HepG2 (cell line): Measurements from ENCODE around the gene NISCH. TPM values are rescaled to one million over a fixed set of nuclear protein-coding genes. Genes with fewer than 3 reads are reported as not detected.
A peak's percentile ranks its signal among the peaks of the same experiment; 100 is the strongest.

Experiments
- AGO2 ChIP-seq: fragments of 200-400 bp; formaldehyde crosslinking; optimal IDR thresholded peaks from 2 replicates; pipeline ENCODE3; 2017; ENCODE audit warnings: mild to moderate bottlenecking, low read depth, low read length, moderate library complexity
- ATAD3A ChIP-seq: sonication (generic); formaldehyde crosslinking; IDR thresholded peaks from 2 replicates; pipeline ENCODE4 v1.4.0; 2020; ENCODE audit warnings: missing genetic modification reagents
- DMAP1 ChIP-seq: IDR thresholded peaks from 2 replicates; pipeline ENCODE4 v1.6.1; 2016
- DNMT3B ChIP-seq: conservative IDR thresholded peaks from 2 replicates; pipeline ENCODE4 v1.6.1; 2016; ENCODE audit warnings: missing biosample characterization, control low read depth
- DZIP1 ChIP-seq: sonication (generic); formaldehyde crosslinking; IDR thresholded peaks from 2 replicates; pipeline ENCODE4 v1.5.0; 2020; ENCODE audit warnings: mild to moderate bottlenecking, missing genetic modification reagents
- E2F5 ChIP-seq: sonication (generic); formaldehyde crosslinking; conservative IDR thresholded peaks from 2 replicates; pipeline ENCODE4 v1.4.0; 2020; ENCODE audit warnings: missing genetic modification reagents
- ELK4 ChIP-seq: sonication (generic); formaldehyde crosslinking; IDR thresholded peaks from 2 replicates; pipeline ENCODE4 v1.9.0; 2021; ENCODE audit warnings: missing genetic modification reagents, borderline replicate concordance
- ERF ChIP-seq: IDR thresholded peaks from 2 replicates; pipeline ENCODE4 v1.6.1; 2018; ENCODE audit warnings: missing biosample characterization, missing genetic modification reagents
- GATAD2A ChIP-seq: IDR thresholded peaks from 2 replicates; pipeline ENCODE4 v1.6.1; 2016
- HDAC6 ChIP-seq: fragments of 200-600 bp; sonication (generic); IDR thresholded peaks from 2 replicates; pipeline ENCODE4 v1.7.0; 2017; ENCODE audit warnings: mild to moderate bottlenecking, antibody characterized with exemption, low read length, low read depth
- HMG20A ChIP-seq: IDR thresholded peaks from 2 replicates; pipeline ENCODE4 v1.6.1; 2016; ENCODE audit warnings: borderline replicate concordance
- IKZF5 ChIP-seq: IDR thresholded peaks from 2 replicates; pipeline ENCODE4 v1.6.1; 2018; ENCODE audit warnings: missing genetic modification reagents, mild to moderate bottlenecking, missing compliant biosample characterization
- KDM5B ChIP-seq: sonication (generic); formaldehyde crosslinking; IDR thresholded peaks from 2 replicates; pipeline ENCODE4 v1.4.0; 2020; ENCODE audit warnings: missing genetic modification reagents, mild to moderate bottlenecking, borderline replicate concordance
- MXD3 ChIP-seq: IDR thresholded peaks from 2 replicates; pipeline ENCODE4 v1.6.1; 2016; ENCODE audit warnings: mild to moderate bottlenecking, missing biosample characterization, missing genetic modification reagents
- NFE2L2 ChIP-seq: fragments of 150-350 bp; IDR thresholded peaks from 2 replicates; pipeline ENCODE4 v1.6.1; 2014; ENCODE audit warnings: low read length
- REXO4 ChIP-seq: sonication (generic); formaldehyde crosslinking; IDR thresholded peaks from 2 replicates; pipeline ENCODE4 v1.8.0; 2022; ENCODE audit warnings: missing genetic modification reagents, mild to moderate bottlenecking, borderline replicate concordance
- SPEN ChIP-seq: sonication (generic); formaldehyde crosslinking; IDR thresholded peaks from 2 replicates; pipeline ENCODE4 v1.5.1; 2020; ENCODE audit warnings: low read depth, mild to moderate bottlenecking, missing genetic modification reagents
- ZBTB1 ChIP-seq: sonication (generic); formaldehyde crosslinking; IDR thresholded peaks from 2 replicates; pipeline ENCODE4 v1.4.0; 2020; ENCODE audit warnings: missing genetic modification reagents, borderline replicate concordance
- ZNF350 ChIP-seq: sonication (generic); formaldehyde crosslinking; IDR thresholded peaks from 2 replicates; pipeline ENCODE4 v1.4.0; 2020; ENCODE audit warnings: mild to moderate bottlenecking, low read depth, missing genetic modification reagents, borderline replicate concordance
- ZNF468 ChIP-seq: sonication (generic); formaldehyde crosslinking; IDR thresholded peaks from 2 replicates; pipeline ENCODE4 v1.8.0; 2022; ENCODE audit warnings: mild to moderate bottlenecking, moderate library complexity, missing genetic modification reagents
- ZNF672 ChIP-seq: sonication (generic); formaldehyde crosslinking; IDR thresholded peaks from 2 replicates; pipeline ENCODE4 v1.8.1; 2022; ENCODE audit warnings: missing genetic modification reagents
- ZNF709 ChIP-seq: sonication (generic); formaldehyde crosslinking; IDR thresholded peaks from 2 replicates; pipeline ENCODE4 v1.5.0; 2020; ENCODE audit warnings: mild to moderate bottlenecking, missing genetic modification reagents
- ZSCAN25 ChIP-seq: sonication (generic); formaldehyde crosslinking; IDR thresholded peaks from 2 replicates; pipeline ENCODE4 v1.8.0; 2022; ENCODE audit warnings: mild to moderate bottlenecking, missing genetic modification reagents
- ZSCAN5A ChIP-seq: sonication (generic); formaldehyde crosslinking; IDR thresholded peaks from 2 replicates; pipeline ENCODE4 v1.8.0; 2022; ENCODE audit warnings: mild to moderate bottlenecking, missing genetic modification reagents, borderline replicate concordance
- polyA plus RNA-seq, 8 experiments: library from polyadenylated mRNA; depleted of rRNA in 3 of 8; stranded (reverse) in 7 of 8; unstranded in 1 of 8; fragments of >200 nt; fragmentation: Illumina TruSeq in 4 of 8; extraction: Trizol in 4 of 8; gene quantifications; 2 replicates each; pipeline versions ENCODE4 v1.2.1 to v1.2.3, GENCODE V29; 2011 to 2016; ENCODE audit warnings: low read depth in 4 of 8, missing spikeins in 1 of 8, mixed read lengths in 1 of 8; ENCODE audit not compliant: insufficient read depth in 1 of 8
- total RNA-seq, 5 experiments: library from RNA; depleted of rRNA; stranded (reverse); fragments of >200 nt; fragmentation: Illumina TruSeq; extraction: Trizol; gene quantifications; 2 replicates each; pipeline ENCODE4 v1.2.3, GENCODE V29; 2016; ENCODE audit warnings: low read depth in 1 of 5

The NISCH gene
- total and polyA plus RNA-seq, 2 of the 13 experiments (the other 11 are each of a cell fraction or from before 2014, with no cell fraction given) = 27.0 to 47.6 TPM

- TF ChIP-seq ZNF709 (CRISPR knock-in tag) = peak; percentile 29; the same call in 1 of the 2 replicates
- TF ChIP-seq GATAD2A (CRISPR knock-in tag) = peak; percentile 88
- TF ChIP-seq SPEN (CRISPR knock-in tag) = peak; percentile 84
- TF ChIP-seq IKZF5 (CRISPR knock-in tag) = peak; percentile 98
- no peak for TF ChIP-seq E2F5
- no peak for TF ChIP-seq ELK4 (CRISPR knock-in tag)
- TF ChIP-seq HDAC6 = no peak
- no peak for TF ChIP-seq NFE2L2
- peak; percentile 78 for TF ChIP-seq DMAP1
- peak; percentile 79 for TF ChIP-seq ZSCAN25 (CRISPR knock-in tag)
- TF ChIP-seq DNMT3B (CRISPR knock-in tag) = no peak
- no peak for TF ChIP-seq ZNF672 (CRISPR knock-in tag)
- peak; percentile 28; the same call in 1 of the 2 replicates for TF ChIP-seq KDM5B (CRISPR knock-in tag)
- TF ChIP-seq ZNF350 (CRISPR knock-in tag) = peak; percentile 66
- TF ChIP-seq ATAD3A (CRISPR knock-in tag) = no peak
- TF ChIP-seq HMG20A (CRISPR knock-in tag) = peak; percentile 78; the same call in 1 of the 2 replicates
- TF ChIP-seq ZBTB1 (CRISPR knock-in tag) = no peak
- TF ChIP-seq AGO2 = no peak
- peak; percentile 88 for TF ChIP-seq ERF (CRISPR knock-in tag)
- no peak for TF ChIP-seq ZNF468 (CRISPR knock-in tag)
- no peak for TF ChIP-seq REXO4 (CRISPR knock-in tag)
- no peak for TF ChIP-seq MXD3
- TF ChIP-seq DZIP1 (CRISPR knock-in tag) = no peak
- no peak for TF ChIP-seq ZSCAN5A
Measured at GRCh38 chr3:52429779-52430415, 25.5 kb upstream of the NISCH start (continued).
